HCT116 (cell line): ENCODE measurements around the gene CLEC10A. TPM values are rescaled to one million over a fixed set of nuclear protein-coding genes. Genes with fewer than 3 reads are reported as not detected.

Experiments used
- ATAC-seq: fragments of 200-7000 bp; cut with Tn5 transposase; 2 replicates; pipeline ENCODE4 v1.9.1; 2020; ENCODE audit warnings: mild to moderate bottlenecking, moderate library complexity
- BruUV-seq: library from RNA; stranded (reverse); fragments of 400-500 nt; replicated peaks from 2 replicates; lab custom pipeline; 2021; lab: Mats Ljungman, UMichigan
- CTCF ChIA-PET: fragments of 300-600 bp; sonication (Branson Sonifier 250); formaldehyde crosslinking; loops from one replicate; lab custom pipeline; 2021; ENCODE audit warnings: antibody characterized with exemption; lab: Charles Lee
- POLR2A ChIA-PET: fragments of 300-600, 350-600 bp; sonication (Branson Sonifier 250); formaldehyde crosslinking; loops from one replicate; lab custom pipeline; 2021; ENCODE audit warnings: antibody characterized with exemption; lab: Charles Lee
- RAD21 ChIA-PET, 2 experiments: fragments of 300-600 bp; sonication (Branson Sonifier 250); formaldehyde crosslinking; loops; one replicate each; lab custom pipeline; 2023; ENCODE audit warnings: low total read pairs in 2 of 2; ENCODE audit not compliant: uncharacterized antibody in 2 of 2, unreplicated experiment in 2 of 2, low non-redundant PET in 1 of 2; lab: Charles Lee
- DNase-seq: peaks from one replicate; pipeline ENCODE4 v3.0.0-alpha.2; 2010; ENCODE audit warnings: low read depth, low spot score
- H2AFZ ChIP-seq: fragments of 200-600 bp; shearing (Covaris generic), sonication (generic); 2 replicates; pipeline ENCODE4 v1.6.1; 2017; ENCODE audit warnings: low read depth, mixed run types, mixed read lengths, antibody characterized with exemption, low read length; ENCODE audit not compliant: poor library complexity, severe bottlenecking
- H3K27ac ChIP-seq: 2 replicates; pipeline ENCODE4 v1.5.1; 2012; ENCODE audit warnings: low read depth, low read length
- H3K27me3 ChIP-seq: fragments of 200-600 bp; sonication (generic); 2 replicates; pipeline ENCODE4 v1.6.1; 2016; ENCODE audit warnings: mixed run types, low read length, mixed read lengths; ENCODE audit not compliant: insufficient read depth
- H3K36me3 ChIP-seq, 2 experiments: fragments of 200-500 bp in 1 of 2; fragments of 200-600 bp in 1 of 2; sonication (Bioruptor generic) in 1 of 2; sonication (generic) in 1 of 2; 2 replicates each; pipeline versions ENCODE4 v1.5.1 to v1.6.1; 2014 to 2016; ENCODE audit warnings: low read length in 2 of 2, inconsistent platforms in 1 of 2, mixed read lengths in 1 of 2, mixed run types in 1 of 2; ENCODE audit not compliant: insufficient read depth in 2 of 2, control insufficient read depth in 1 of 2
- H3K4me1 ChIP-seq, 2 experiments: fragments of 200-600 bp in 1 of 2; sonication (generic) in 1 of 2; 2 replicates each; pipeline versions ENCODE4 v1.5.1 to v1.6.1; 2012 to 2017; ENCODE audit warnings: low read length in 2 of 2, inconsistent platforms in 1 of 2, mild to moderate bottlenecking in 1 of 2, mixed read lengths in 1 of 2, mixed run types in 1 of 2, moderate library complexity in 1 of 2; ENCODE audit not compliant: insufficient read depth in 2 of 2, control insufficient read depth in 1 of 2
- H3K4me2 ChIP-seq: fragments of 200-600 bp; sonication (generic); 2 replicates; pipeline ENCODE4 v1.6.1; 2017; ENCODE audit warnings: mixed run types, low read length, mixed read lengths
- H3K4me3 ChIP-seq, 2 experiments: fragments of 200-600 bp in 1 of 2; sonication (generic) in 1 of 2; replicated peaks in 1 of 2; 2 replicates each; pipeline ENCODE4 v1.5.1; 2011 to 2016; ENCODE audit warnings: low read length in 2 of 2, control low read depth in 1 of 2, low read depth in 1 of 2, mild to moderate bottlenecking in 1 of 2, mixed read lengths in 1 of 2, mixed run types in 1 of 2
- H3K79me2 ChIP-seq: fragments of 200-600 bp; sonication (generic); 2 replicates; pipeline ENCODE4 v1.6.1; 2017; ENCODE audit warnings: mild to moderate bottlenecking, mixed run types, low read length, moderate library complexity, mixed read lengths; ENCODE audit not compliant: insufficient read depth
- H3K9ac ChIP-seq: fragments of 200-600 bp; sonication (generic); 2 replicates; pipeline ENCODE4 v1.6.1; 2016; ENCODE audit warnings: low read length, mixed read lengths
- H3K9me2 ChIP-seq: fragments of 200-600 bp; sonication (generic), shearing (Covaris generic); 2 replicates; pipeline ENCODE4 v1.6.1; 2017; ENCODE audit warnings: mixed run types, mild to moderate bottlenecking, moderate library complexity; ENCODE audit not compliant: insufficient read depth
- H3K9me3 ChIP-seq, 2 experiments: fragments of 200-500 bp in 1 of 2; fragments of 200-600 bp in 1 of 2; sonication (Bioruptor generic) in 1 of 2; sonication (generic) in 1 of 2; 2 replicates each; pipeline ENCODE4 v1.6.1; 2014 to 2017; ENCODE audit warnings: low read length in 2 of 2, mixed read lengths in 2 of 2, inconsistent platforms in 1 of 2, low read depth in 1 of 2, mild to moderate bottlenecking in 1 of 2, mixed run types in 1 of 2, moderate library complexity in 1 of 2; ENCODE audit not compliant: control insufficient read depth in 1 of 2, insufficient read depth in 1 of 2
- H4K20me1 ChIP-seq: fragments of 200-600 bp; sonication (generic), shearing (Covaris generic); 2 replicates; pipeline ENCODE4 v1.6.1; 2017; ENCODE audit warnings: mixed run types, mild to moderate bottlenecking, moderate library complexity; ENCODE audit not compliant: insufficient read depth
- CBX3 ChIP-seq: IDR thresholded peaks from 2 replicates; pipeline ENCODE4 v1.6.1; 2012; ENCODE audit warnings: low read depth
- CEBPB ChIP-seq: IDR thresholded peaks from 2 replicates; pipeline ENCODE4 v1.6.1; 2012; ENCODE audit warnings: low read depth
- EZH2 ChIP-seq: fragments of 200-600 bp; sonication (generic); IDR thresholded peaks from 2 replicates; pipeline ENCODE4 v1.6.1; 2017; ENCODE audit warnings: antibody characterized with exemption, mixed run types
- POLR2A ChIP-seq: IDR thresholded peaks from 2 replicates; pipeline ENCODE4 v1.7.0; 2011; ENCODE audit warnings: borderline replicate concordance; ENCODE audit not compliant: insufficient read depth, insufficient read length; ENCODE audit errors: extremely low read depth
- RAD21 ChIP-seq: IDR thresholded peaks from 2 replicates; pipeline ENCODE4 v1.6.1; 2012; ENCODE audit warnings: low read depth, mild to moderate bottlenecking
- SIN3A ChIP-seq: IDR thresholded peaks from 2 replicates; pipeline ENCODE4 v1.6.1; 2012; ENCODE audit warnings: low read depth
- SP1 ChIP-seq: IDR thresholded peaks from 2 replicates; pipeline ENCODE4 v1.6.1; 2012; ENCODE audit warnings: low read depth
- SRF ChIP-seq: IDR thresholded peaks from 2 replicates; pipeline ENCODE4 v1.6.1; 2012; ENCODE audit warnings: low read depth
- ZNF274 ChIP-seq: fragments of 200-500 bp; sonication (Bioruptor generic); IDR thresholded peaks from 2 replicates; pipeline ENCODE4 v1.6.1; 2014; ENCODE audit warnings: mild to moderate bottlenecking, low read depth, low read length, inconsistent platforms
- intact Hi-C: fragments of 100-400 bp; cut with micrococcal nuclease; formaldehyde crosslinking; loops from 2 replicates; pipeline ENCODE4 v1.10.0; 2022
- total RNA-seq: library from RNA; stranded (reverse); gene quantifications from one replicate; pipeline ENCODE4 v1.2.1, GENCODE V29; 2021; ENCODE audit not compliant: unreplicated experiment
- TF ChIP-seq, protein P1 (sequence below): IDR thresholded peaks from 2 replicates; pipeline ENCODE4 v1.6.1; 2011; ENCODE audit warnings: mild to moderate bottlenecking, low read length, moderate library complexity; ENCODE audit not compliant: insufficient replicate concordance; ENCODE audit errors: extremely low read depth
- TF ChIP-seq, protein P2 (sequence below): IDR thresholded peaks from 2 replicates; pipeline ENCODE4 v1.6.1; 2012
- TF ChIP-seq, protein P3 (sequence below), 3 experiments: fragments of 200-600 bp in 1 of 3; sonication (generic) in 1 of 3; IDR thresholded peaks in 2 of 3; conservative IDR thresholded peaks in 1 of 3; 2 replicates each; pipeline ENCODE4 v1.5.1; 2012 to 2017; ENCODE audit warnings: low read depth in 2 of 3, low read length in 2 of 3, antibody characterized with exemption in 1 of 3, borderline replicate concordance in 1 of 3, control low read depth in 1 of 3, mild to moderate bottlenecking in 1 of 3, mixed read lengths in 1 of 3, mixed run types in 1 of 3, moderate library complexity in 1 of 3; ENCODE audit not compliant: insufficient read depth in 1 of 3
- TF ChIP-seq, protein P4 (sequence below): IDR thresholded peaks from 2 replicates; pipeline ENCODE4 v1.6.1; 2012
- TF ChIP-seq, protein P5 (sequence below): IDR thresholded peaks from 2 replicates; pipeline ENCODE4 v1.6.1; 2012; ENCODE audit warnings: low read depth

CLEC10A gene
- total RNA-seq, 1 experiment from 2014 or later, result not detected

DNA sequence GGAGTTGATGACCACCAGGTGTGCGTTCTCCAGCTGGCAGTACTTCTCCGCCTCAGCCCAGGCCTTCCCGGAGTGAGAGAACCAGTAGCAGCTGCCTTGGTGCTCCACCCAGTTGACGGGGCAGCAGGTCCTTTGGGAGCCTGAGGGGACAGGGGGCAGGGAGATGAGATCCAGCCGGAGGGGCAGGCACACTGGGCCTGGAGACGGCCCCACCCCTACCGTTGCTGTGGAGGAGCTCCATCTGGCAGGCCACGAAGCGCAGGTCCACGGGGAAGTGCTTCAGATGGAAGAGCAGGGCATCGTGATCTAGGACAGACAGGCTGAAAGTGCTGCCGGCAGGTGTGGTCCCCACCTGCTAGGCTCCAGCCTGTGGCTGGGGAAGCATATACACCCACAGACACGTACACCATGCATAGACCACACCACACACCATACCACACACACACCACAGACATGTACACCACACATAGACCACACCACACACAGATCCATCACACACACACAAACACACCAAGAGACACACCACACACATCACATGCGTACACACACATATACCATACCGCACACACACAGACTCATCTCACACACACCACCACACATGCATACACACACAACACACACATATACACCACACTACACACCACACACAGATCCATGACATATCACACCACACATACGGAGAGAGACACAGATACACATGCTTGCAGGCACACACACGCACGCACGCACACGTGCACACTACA is 27.1 kb upstream of the CLEC10A start:
- intact Hi-C loops, result no loop called here
- no peak overlapping the region for H3K4me2 ChIP-seq
- no peak overlapping the region for H2AFZ ChIP-seq
- BruUV-seq, result no TSS peak
- ChIA-PET CTCF (no interaction called here), RAD21 (no interaction called here), POLR2A (no interaction called here)
- TF ChIP-seq CBX3 (no peak), RAD21 (no peak), EZH2 (no peak), SIN3A (no peak), CEBPB (no peak), POLR2A (no peak), SRF (no peak), ZNF274 (no peak), SP1 (no peak)
- TF ChIP-seq, protein P1, sequence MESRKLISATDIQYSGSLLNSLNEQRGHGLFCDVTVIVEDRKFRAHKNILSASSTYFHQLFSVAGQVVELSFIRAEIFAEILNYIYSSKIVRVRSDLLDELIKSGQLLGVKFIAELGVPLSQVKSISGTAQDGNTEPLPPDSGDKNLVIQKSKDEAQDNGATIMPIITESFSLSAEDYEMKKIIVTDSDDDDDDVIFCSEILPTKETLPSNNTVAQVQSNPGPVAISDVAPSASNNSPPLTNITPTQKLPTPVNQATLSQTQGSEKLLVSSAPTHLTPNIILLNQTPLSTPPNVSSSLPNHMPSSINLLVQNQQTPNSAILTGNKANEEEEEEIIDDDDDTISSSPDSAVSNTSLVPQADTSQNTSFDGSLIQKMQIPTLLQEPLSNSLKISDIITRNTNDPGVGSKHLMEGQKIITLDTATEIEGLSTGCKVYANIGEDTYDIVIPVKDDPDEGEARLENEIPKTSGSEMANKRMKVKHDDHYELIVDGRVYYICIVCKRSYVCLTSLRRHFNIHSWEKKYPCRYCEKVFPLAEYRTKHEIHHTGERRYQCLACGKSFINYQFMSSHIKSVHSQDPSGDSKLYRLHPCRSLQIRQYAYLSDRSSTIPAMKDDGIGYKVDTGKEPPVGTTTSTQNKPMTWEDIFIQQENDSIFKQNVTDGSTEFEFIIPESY, result no peak
- TF ChIP-seq, protein P2, sequence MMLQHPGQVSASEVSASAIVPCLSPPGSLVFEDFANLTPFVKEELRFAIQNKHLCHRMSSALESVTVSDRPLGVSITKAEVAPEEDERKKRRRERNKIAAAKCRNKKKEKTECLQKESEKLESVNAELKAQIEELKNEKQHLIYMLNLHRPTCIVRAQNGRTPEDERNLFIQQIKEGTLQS, result no peak
- TF ChIP-seq, protein P3, sequence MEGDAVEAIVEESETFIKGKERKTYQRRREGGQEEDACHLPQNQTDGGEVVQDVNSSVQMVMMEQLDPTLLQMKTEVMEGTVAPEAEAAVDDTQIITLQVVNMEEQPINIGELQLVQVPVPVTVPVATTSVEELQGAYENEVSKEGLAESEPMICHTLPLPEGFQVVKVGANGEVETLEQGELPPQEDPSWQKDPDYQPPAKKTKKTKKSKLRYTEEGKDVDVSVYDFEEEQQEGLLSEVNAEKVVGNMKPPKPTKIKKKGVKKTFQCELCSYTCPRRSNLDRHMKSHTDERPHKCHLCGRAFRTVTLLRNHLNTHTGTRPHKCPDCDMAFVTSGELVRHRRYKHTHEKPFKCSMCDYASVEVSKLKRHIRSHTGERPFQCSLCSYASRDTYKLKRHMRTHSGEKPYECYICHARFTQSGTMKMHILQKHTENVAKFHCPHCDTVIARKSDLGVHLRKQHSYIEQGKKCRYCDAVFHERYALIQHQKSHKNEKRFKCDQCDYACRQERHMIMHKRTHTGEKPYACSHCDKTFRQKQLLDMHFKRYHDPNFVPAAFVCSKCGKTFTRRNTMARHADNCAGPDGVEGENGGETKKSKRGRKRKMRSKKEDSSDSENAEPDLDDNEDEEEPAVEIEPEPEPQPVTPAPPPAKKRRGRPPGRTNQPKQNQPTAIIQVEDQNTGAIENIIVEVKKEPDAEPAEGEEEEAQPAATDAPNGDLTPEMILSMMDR (IDR thresholded peaks at IDR 0.05 in 2 of 3, conservative IDR thresholded peaks at IDR 0.05 in 1 of 3; ENCODE audit: borderline replicate concordance in 1 of 3, insufficient read depth in 1 of 3, low read depth in 2 of 3, low read length in 2 of 3), result no peak
- TF ChIP-seq, protein P4, sequence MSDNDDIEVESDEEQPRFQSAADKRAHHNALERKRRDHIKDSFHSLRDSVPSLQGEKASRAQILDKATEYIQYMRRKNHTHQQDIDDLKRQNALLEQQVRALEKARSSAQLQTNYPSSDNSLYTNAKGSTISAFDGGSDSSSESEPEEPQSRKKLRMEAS, result no peak
- TF ChIP-seq, protein P5, sequence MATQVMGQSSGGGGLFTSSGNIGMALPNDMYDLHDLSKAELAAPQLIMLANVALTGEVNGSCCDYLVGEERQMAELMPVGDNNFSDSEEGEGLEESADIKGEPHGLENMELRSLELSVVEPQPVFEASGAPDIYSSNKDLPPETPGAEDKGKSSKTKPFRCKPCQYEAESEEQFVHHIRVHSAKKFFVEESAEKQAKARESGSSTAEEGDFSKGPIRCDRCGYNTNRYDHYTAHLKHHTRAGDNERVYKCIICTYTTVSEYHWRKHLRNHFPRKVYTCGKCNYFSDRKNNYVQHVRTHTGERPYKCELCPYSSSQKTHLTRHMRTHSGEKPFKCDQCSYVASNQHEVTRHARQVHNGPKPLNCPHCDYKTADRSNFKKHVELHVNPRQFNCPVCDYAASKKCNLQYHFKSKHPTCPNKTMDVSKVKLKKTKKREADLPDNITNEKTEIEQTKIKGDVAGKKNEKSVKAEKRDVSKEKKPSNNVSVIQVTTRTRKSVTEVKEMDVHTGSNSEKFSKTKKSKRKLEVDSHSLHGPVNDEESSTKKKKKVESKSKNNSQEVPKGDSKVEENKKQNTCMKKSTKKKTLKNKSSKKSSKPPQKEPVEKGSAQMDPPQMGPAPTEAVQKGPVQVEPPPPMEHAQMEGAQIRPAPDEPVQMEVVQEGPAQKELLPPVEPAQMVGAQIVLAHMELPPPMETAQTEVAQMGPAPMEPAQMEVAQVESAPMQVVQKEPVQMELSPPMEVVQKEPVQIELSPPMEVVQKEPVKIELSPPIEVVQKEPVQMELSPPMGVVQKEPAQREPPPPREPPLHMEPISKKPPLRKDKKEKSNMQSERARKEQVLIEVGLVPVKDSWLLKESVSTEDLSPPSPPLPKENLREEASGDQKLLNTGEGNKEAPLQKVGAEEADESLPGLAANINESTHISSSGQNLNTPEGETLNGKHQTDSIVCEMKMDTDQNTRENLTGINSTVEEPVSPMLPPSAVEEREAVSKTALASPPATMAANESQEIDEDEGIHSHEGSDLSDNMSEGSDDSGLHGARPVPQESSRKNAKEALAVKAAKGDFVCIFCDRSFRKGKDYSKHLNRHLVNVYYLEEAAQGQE, result no peak
- no peak overlapping the region for H3K9ac ChIP-seq
- H3K4me3 ChIP-seq, result no peak overlapping the region
- H4K20me1 ChIP-seq, result no peaks in the 10 kb centered on the region
- peaks cover 6% of the 10 kb centered on the region; the same call in 1 of the 2 replicates for H3K27me3 ChIP-seq
- no peaks in the 10 kb centered on the region for H3K9me2 ChIP-seq
- no peaks in the 10 kb centered on the region for H3K9me3 ChIP-seq
- no peak overlapping the region for H3K27ac ChIP-seq
- no peak for ATAC-seq
- H3K4me1 ChIP-seq, result no peaks in the 10 kb centered on the region
- DNase-seq, result no peak
- no peaks in the 10 kb centered on the region for H3K36me3 ChIP-seq
- H3K79me2 ChIP-seq, result no peaks in the 10 kb centered on the region
